ENCODE results near the gene KCNAB2. TPM values are rescaled to one million over a fixed set of nuclear protein-coding genes. Genes with fewer than 3 reads are reported as not detected.

The KCNAB2 gene
- polyA plus RNA-seq, 3 donors: 3.2 to 4.2 (median 3.6) TPM

GRCh38 chr1:6106321-6106731 lies 60.6 kb downstream of the KCNAB2 start:
- no peak for DNase-seq (ENCODE audit: low read depth in 3 of 3, low spot score in 2 of 3)

- DNase-seq (ENCODE audit: low read depth in 3 of 3, low spot score in 2 of 3): no peak
Measured at GRCh38 chr1:6106977-6107376, 61.3 kb downstream of the KCNAB2 start.

- DNase-seq (ENCODE audit: low read depth in 3 of 3, low spot score in 2 of 3): no peak
Measured at GRCh38 chr1:6107409-6108356, 62.0 kb downstream of the KCNAB2 start.

- no peak for DNase-seq (ENCODE audit: low read depth in 3 of 3, low spot score in 2 of 3)
Measured at GRCh38 chr1:6108476-6108875, 62.8 kb downstream of the KCNAB2 start.

GRCh38 chr1:6108937-6109614 lies 63.4 kb downstream of the KCNAB2 start:
- DNase-seq (ENCODE audit: low read depth in 3 of 3, low spot score in 2 of 3): no peak

GRCh38 chr1:6109688-6110087 lies 64.0 kb downstream of the KCNAB2 start:
- no peak for DNase-seq (ENCODE audit: low read depth in 3 of 3, low spot score in 2 of 3)

GRCh38 chr1:6110326-6110725 lies 64.6 kb downstream of the KCNAB2 start:
- DNase-seq (ENCODE audit: low read depth in 3 of 3, low spot score in 2 of 3): no peak

- no peak for DNase-seq (ENCODE audit: low read depth in 3 of 3, low spot score in 2 of 3)
Measured at GRCh38 chr1:6111571-6111970, 65.9 kb downstream of the KCNAB2 start.

- no peak for DNase-seq (ENCODE audit: low read depth in 3 of 3, low spot score in 2 of 3)
Measured at GRCh38 chr1:6111991-6112689, 66.5 kb downstream of the KCNAB2 start.

- DNase-seq (ENCODE audit: low read depth in 3 of 3, low spot score in 2 of 3): no peak
Measured at GRCh38 chr1:6112690-6113005, 67.0 kb downstream of the KCNAB2 start.

GRCh38 chr1:6113116-6113515 lies 67.4 kb downstream of the KCNAB2 start:
- no peak for DNase-seq (ENCODE audit: low read depth in 3 of 3, low spot score in 2 of 3)

GRCh38 chr1:6113745-6114144 lies 68.1 kb downstream of the KCNAB2 start:
- DNase-seq (ENCODE audit: low read depth in 3 of 3, low spot score in 2 of 3): no peak

GRCh38 chr1:6116137-6116536 lies 70.4 kb downstream of the KCNAB2 start:
- no peak for DNase-seq (ENCODE audit: low read depth in 3 of 3, low spot score in 2 of 3)

- no peak for DNase-seq (ENCODE audit: low read depth in 3 of 3, low spot score in 2 of 3)
Measured at GRCh38 chr1:6117064-6117463, 71.4 kb downstream of the KCNAB2 start.

GRCh38 chr1:6117624-6118023 lies 71.9 kb downstream of the KCNAB2 start:
- no peak for DNase-seq (ENCODE audit: low read depth in 3 of 3, low spot score in 2 of 3)

- DNase-seq (ENCODE audit: low read depth in 3 of 3, low spot score in 2 of 3): no peak
Measured at GRCh38 chr1:6118415-6118814, 72.7 kb downstream of the KCNAB2 start.

- DNase-seq (ENCODE audit: low read depth in 3 of 3, low spot score in 2 of 3): no peak
Measured at GRCh38 chr1:6121021-6121421, 75.3 kb downstream of the KCNAB2 start.

GRCh38 chr1:6121651-6122370 lies 76.1 kb downstream of the KCNAB2 start:
- no peak for DNase-seq (ENCODE audit: low read depth in 3 of 3, low spot score in 2 of 3)

- DNase-seq (ENCODE audit: low read depth in 3 of 3, low spot score in 2 of 3): no peak
Measured at GRCh38 chr1:6123083-6123482, 77.4 kb downstream of the KCNAB2 start.

GRCh38 chr1:6123816-6124215 lies 78.1 kb downstream of the KCNAB2 start:
- no peak for DNase-seq (ENCODE audit: low read depth in 3 of 3, low spot score in 2 of 3)

- no peak for DNase-seq (ENCODE audit: low read depth in 3 of 3, low spot score in 2 of 3)
Measured at GRCh38 chr1:6124341-6124740, 78.7 kb downstream of the KCNAB2 start.

Data from right renal cortex interstitium (tissue), 3 donors.